Upper lobe of right lung (tissue), 1 donor: ENCODE measurements around the gene SNX7. TPM values are rescaled to one million over a fixed set of nuclear protein-coding genes. Genes with fewer than 3 reads are reported as not detected.

ENCODE experiments used
- ATAC-seq: fragments of 200-7000 bp; cut with Tn5 transposase; one replicate; pipeline ENCODE4 v1.9.1; 2020; ENCODE audit warnings: mild to moderate bottlenecking, moderate library complexity
- DNase-seq: peaks from one replicate; pipeline ENCODE4 v3.0.0-alpha.2; 2020
- H3K27ac ChIP-seq: fragments of 200-600 bp; one replicate; pipeline ENCODE4 v1.8.0; 2022
- H3K27me3 ChIP-seq: fragments of 200-600 bp; one replicate; pipeline ENCODE4 v1.8.0; 2022; ENCODE audit warnings: mild to moderate bottlenecking
- H3K36me3 ChIP-seq: fragments of 200-600 bp; one replicate; pipeline ENCODE4 v1.8.0; 2022
- H3K4me1 ChIP-seq: fragments of 200-600 bp; one replicate; pipeline ENCODE4 v1.8.0; 2022
- H3K4me3 ChIP-seq: fragments of 200-600 bp; one replicate; pipeline ENCODE4 v1.8.0; 2022; ENCODE audit warnings: mild to moderate bottlenecking
- H3K9me3 ChIP-seq: fragments of 200-600 bp; one replicate; pipeline ENCODE4 v1.8.0; 2022
- intact Hi-C: fragments of 100-400 bp; cut with DNase I; formaldehyde crosslinking; loops from one replicate; pipeline ENCODE4 v1.11.0; 2022
- total RNA-seq: library from RNA; stranded (reverse); fragmentation: NEBNext Ultra II Directional; extraction: Animal tissue kit (Norgen Biotek cat#: 25700); gene quantifications from one replicate; pipeline ENCODE4 v1.2.1, GENCODE V29; 2021
- TF ChIP-seq, protein P1 (sequence below): fragments of 200-600 bp; IDR thresholded peaks from one replicate; pipeline ENCODE4 v1.8.0; 2022; ENCODE audit warnings: antibody characterized with exemption
- donor health status: DM: no; HTN: yes; CAD: no; lungs with severe emphysema.

Gene SNX7
- total RNA-seq, 1 donor from 2014 or later = 14.8 TPM

DNA sequence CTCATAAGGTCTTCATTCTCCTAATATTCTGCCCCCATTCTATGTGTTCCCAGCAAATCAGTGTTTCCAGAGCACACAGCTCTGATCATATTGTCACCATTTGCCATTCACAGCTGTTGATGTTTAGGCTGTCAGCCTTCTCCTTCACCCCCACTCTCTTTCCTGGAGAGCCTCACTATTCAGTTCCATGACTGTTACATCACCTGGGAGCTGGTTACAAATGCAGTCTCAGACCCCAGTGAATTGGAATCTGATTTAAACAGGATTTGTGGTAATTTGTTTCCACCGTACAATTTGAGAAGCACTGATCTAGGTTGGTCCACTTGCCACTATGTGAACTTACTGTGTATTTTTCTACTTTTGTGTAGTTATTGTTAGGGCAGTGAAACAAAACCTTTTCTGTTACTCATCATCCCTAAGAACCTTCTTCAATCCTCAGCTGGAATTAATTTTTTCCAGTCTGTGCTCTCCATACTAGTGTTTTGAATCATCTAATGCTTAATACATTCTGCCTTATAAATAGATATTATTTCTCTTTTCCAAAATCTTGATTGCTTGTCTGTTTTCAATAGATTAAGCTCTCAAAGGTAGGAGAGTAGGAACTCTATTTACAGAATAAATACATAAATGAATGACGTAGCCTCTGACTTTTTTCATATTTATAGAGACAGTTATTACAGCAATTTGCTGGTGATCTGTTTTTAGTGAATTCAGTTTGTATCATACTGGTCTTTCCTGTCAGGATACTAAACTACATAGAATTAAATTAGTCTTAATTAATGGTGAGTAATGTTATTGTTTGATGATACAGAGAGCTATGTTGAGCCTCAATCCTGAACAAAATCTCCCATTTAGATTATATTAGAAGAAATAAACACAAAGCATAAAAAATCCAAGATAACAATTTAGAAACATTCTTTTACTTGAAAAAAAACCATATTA lies 8.1 kb downstream of the SNX7 start:
- Histone ChIP-seq H3K36me3 (no peaks in the 10 kb centered on the region), H3K4me1 (no peaks in the 10 kb centered on the region), H3K27me3 (no peaks in the 10 kb centered on the region), H3K4me3 (no peak overlapping the region), H3K27ac (no peak overlapping the region), H3K9me3 (no peaks in the 10 kb centered on the region)
- TF ChIP-seq, protein P1, sequence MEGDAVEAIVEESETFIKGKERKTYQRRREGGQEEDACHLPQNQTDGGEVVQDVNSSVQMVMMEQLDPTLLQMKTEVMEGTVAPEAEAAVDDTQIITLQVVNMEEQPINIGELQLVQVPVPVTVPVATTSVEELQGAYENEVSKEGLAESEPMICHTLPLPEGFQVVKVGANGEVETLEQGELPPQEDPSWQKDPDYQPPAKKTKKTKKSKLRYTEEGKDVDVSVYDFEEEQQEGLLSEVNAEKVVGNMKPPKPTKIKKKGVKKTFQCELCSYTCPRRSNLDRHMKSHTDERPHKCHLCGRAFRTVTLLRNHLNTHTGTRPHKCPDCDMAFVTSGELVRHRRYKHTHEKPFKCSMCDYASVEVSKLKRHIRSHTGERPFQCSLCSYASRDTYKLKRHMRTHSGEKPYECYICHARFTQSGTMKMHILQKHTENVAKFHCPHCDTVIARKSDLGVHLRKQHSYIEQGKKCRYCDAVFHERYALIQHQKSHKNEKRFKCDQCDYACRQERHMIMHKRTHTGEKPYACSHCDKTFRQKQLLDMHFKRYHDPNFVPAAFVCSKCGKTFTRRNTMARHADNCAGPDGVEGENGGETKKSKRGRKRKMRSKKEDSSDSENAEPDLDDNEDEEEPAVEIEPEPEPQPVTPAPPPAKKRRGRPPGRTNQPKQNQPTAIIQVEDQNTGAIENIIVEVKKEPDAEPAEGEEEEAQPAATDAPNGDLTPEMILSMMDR = no peak
- ATAC-seq (no peak), DNase-seq (no peak)
- intact Hi-C loops = no loop called here

DNA sequence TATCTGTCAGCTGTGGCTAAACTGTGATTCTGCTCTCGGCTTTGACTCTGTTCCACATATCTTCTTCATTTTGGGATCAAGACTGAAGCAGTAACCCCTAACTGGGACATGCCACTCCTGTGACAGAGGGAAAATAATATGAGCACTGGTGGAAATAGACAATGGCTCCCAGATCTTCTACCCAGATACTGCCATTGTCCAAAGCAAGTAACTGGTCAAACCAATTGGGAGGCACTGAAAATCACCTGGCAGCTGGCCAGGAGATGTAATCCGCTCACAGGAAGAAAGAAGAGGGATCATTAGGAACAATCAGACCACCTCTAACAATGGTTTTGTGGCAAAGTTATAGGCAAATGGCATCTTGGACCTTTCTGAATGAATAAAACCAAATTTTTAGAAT lies 10.7 kb downstream of the SNX7 start:
- Histone ChIP-seq H3K27ac (no peak overlapping the region), H3K4me1 (no peaks in the 10 kb centered on the region), H3K27me3 (no peaks in the 10 kb centered on the region), H3K4me3 (no peak overlapping the region), H3K9me3 (no peaks in the 10 kb centered on the region), H3K36me3 (no peaks in the 10 kb centered on the region)
- TF ChIP-seq, protein P1 = no peak
- intact Hi-C loops = no loop called here
- ATAC-seq (no peak), DNase-seq (no peak)

DNA sequence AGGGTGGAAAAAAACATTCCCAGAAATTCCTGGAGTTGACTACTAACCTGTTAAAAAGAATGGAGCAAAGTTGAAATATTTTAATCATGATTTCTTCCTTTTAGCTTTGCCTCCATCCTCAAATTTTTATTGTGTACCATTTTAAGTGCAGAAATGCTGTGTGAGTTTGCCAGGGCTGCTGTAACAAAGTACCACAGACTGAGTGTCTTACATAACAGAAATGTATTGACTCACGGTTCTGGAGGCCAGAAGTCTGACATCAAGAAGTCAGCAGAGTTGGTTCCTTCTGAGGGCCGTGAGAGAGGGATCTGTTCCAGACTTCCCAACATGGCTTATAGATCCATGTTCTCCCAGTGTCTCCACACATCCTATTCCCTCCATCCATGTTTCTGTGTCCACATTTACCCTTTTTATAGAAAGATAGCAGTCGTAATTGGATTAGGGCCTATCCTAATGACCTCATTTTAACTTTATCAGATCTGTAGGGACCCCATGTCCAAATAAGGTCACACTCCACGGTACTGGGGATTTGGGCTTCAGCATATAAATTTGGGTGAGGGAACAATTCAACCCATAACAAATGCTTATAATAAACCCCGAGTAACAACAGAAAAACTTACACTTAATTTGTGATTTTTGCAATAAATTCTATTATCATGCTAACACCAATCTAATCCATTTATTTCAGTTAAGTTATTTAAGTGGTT lies 12.7 kb downstream of the SNX7 start:
- Histone ChIP-seq H3K4me1 (no peaks in the 10 kb centered on the region), H3K36me3 (no peaks in the 10 kb centered on the region), H3K27ac (no peak overlapping the region), H3K27me3 (no peaks in the 10 kb centered on the region), H3K9me3 (no peaks in the 10 kb centered on the region), H3K4me3 (no peak overlapping the region)
- DNase-seq (no peak), ATAC-seq (no peak)
- TF ChIP-seq, protein P1 = no peak
- intact Hi-C loops = no loop called here

DNA sequence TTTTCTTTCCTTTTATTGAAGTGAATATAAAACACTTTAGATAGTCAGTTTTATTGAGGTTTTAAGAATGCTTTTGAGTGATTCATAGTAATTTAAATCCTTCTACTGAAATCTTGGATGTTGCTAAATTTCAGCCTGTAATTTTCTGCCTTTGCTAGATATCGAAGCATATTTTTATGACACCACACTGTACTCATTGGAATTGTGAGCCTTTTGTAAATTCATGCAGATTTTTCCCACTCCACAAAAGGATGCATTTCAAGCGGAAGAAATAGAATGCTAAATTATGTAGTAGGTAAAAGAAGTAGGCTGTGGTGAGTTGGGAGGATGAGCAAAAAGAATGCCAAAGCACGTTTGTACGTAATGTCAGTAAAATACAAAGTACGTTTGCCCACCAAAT lies 13.8 kb downstream of the SNX7 start:
- Histone ChIP-seq H3K36me3 (no peaks in the 10 kb centered on the region), H3K4me3 (no peak overlapping the region), H3K4me1 (no peaks in the 10 kb centered on the region), H3K27ac (no peak overlapping the region), H3K9me3 (no peaks in the 10 kb centered on the region), H3K27me3 (no peaks in the 10 kb centered on the region)
- no peak for DNase-seq
- no peak for ATAC-seq
- intact Hi-C loops = no loop called here
- TF ChIP-seq, protein P1 = no peak

DNA sequence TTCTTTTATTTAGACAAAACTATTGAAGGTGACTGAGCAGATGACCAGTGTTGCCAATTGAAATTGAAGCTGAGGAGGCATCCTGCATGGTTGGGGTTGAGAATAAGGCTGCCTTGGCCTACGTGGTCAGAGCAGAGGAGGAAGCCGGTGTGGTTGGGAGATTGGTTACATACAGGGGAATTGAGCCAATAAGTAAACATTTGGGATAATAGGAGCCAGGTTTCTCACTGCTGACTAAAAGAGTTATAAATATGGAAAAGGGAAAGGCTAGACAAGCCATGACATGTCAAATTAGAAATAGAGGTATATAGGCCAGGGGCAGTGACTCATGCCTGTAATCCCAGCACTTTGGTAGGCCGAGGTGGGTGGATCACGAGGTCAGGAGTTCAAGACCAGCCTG lies 15.8 kb downstream of the SNX7 start:
- Histone ChIP-seq H3K4me3 (no peak overlapping the region), H3K9me3 (no peaks in the 10 kb centered on the region), H3K4me1 (no peaks in the 10 kb centered on the region), H3K27ac (no peak overlapping the region), H3K27me3 (no peaks in the 10 kb centered on the region), H3K36me3 (no peaks in the 10 kb centered on the region)
- intact Hi-C loops = no loop called here
- ATAC-seq (no peak), DNase-seq (no peak)
- TF ChIP-seq, protein P1 = no peak
